Endothelial cell of umbilical vein (primary cell): ENCODE measurements around the gene TBC1D21. TPM values are rescaled to one million over a fixed set of nuclear protein-coding genes. Genes with fewer than 3 reads are reported as not detected.

Experiments used
- BruUV-seq: library from RNA; stranded (reverse); fragments of 400-500 nt; replicated peaks from 2 replicates; lab custom pipeline; 2021; lab: Mats Ljungman, UMichigan
- CTCF ChIA-PET: fragments of 300-600, 350-600 bp; sonication (Branson Sonifier 250); formaldehyde crosslinking; loops from one replicate; lab custom pipeline; 2021; ENCODE audit warnings: antibody characterized with exemption, inconsistent platforms; lab: Charles Lee
- POLR2A ChIA-PET: fragments of 300-600, 350-600 bp; sonication (Branson Sonifier 250); formaldehyde crosslinking; loops from one replicate; lab custom pipeline; 2021; ENCODE audit warnings: antibody characterized with exemption, inconsistent platforms; lab: Charles Lee
- DNase-seq: peaks from one replicate; pipeline ENCODE4 v3.0.0-alpha.2; 2011; ENCODE audit warnings: low read depth, low spot score
- FAIRE-seq: peaks from 2 replicates; lab custom pipeline; 2011; peaks lifted over from hg19 to GRCh38; lab: Jason Lieb, UNC
- H2AFZ ChIP-seq: 2 replicates; pipeline ENCODE4 v1.6.0; 2012; ENCODE audit warnings: low read depth, low read length, control low read depth, inconsistent platforms
- H3K27ac ChIP-seq: 2 replicates; pipeline ENCODE4 v1.5.1; 2011; ENCODE audit warnings: low read depth, mild to moderate bottlenecking, control low read depth, low read length, moderate library complexity; ENCODE audit not compliant: insufficient read depth
- H3K27me3 ChIP-seq, 2 experiments: 2 replicates each; pipeline versions ENCODE4 v1.6.0 to v1.6.1; 2011; ENCODE audit warnings: low read length in 2 of 2, mixed read lengths in 1 of 2; ENCODE audit not compliant: control insufficient read depth in 2 of 2, insufficient read depth in 2 of 2
- H3K36me3 ChIP-seq, 2 experiments: 2 replicates in 1 of 2; 3 replicates in 1 of 2; pipeline ENCODE4 v1.5.1; 2011; ENCODE audit warnings: low read length in 2 of 2, mild to moderate bottlenecking in 1 of 2, moderate library complexity in 1 of 2; ENCODE audit not compliant: control insufficient read depth in 2 of 2, insufficient read depth in 2 of 2; ENCODE audit errors: extremely low read depth in 1 of 2
- H3K4me1 ChIP-seq: 3 replicates; pipeline ENCODE4 v1.5.1; 2011; ENCODE audit warnings: mild to moderate bottlenecking, low read length; ENCODE audit not compliant: control insufficient read depth, insufficient read depth; ENCODE audit errors: extremely low read depth
- H3K4me2 ChIP-seq: 2 replicates; pipeline ENCODE4 v1.6.1; 2011; ENCODE audit warnings: low read length, control low read depth, mixed read lengths; ENCODE audit not compliant: insufficient read depth
- H3K4me3 ChIP-seq, 3 experiments: fragments of 200-600 bp in 1 of 3; sonication (generic), shearing (Covaris generic) in 1 of 3; replicated peaks in 1 of 3; 2 replicates each; pipeline ENCODE4 v1.5.1; 2011 to 2016; ENCODE audit warnings: control low read depth in 3 of 3, low read length in 3 of 3, mild to moderate bottlenecking in 2 of 3, inconsistent platforms in 1 of 3, low read depth in 1 of 3, moderate library complexity in 1 of 3; ENCODE audit not compliant: insufficient read depth in 1 of 3
- H3K79me2 ChIP-seq: 2 replicates; pipeline ENCODE4 v1.6.0; 2012; ENCODE audit warnings: low read length, inconsistent platforms; ENCODE audit not compliant: control insufficient read depth, insufficient read depth
- H3K9ac ChIP-seq: replicated peaks from 2 replicates; pipeline ENCODE3; 2011; ENCODE audit warnings: low read length, control low read depth; ENCODE audit not compliant: insufficient read depth; ENCODE audit errors: extremely low read depth
- H3K9me1 ChIP-seq: replicated peaks from 3 replicates; pipeline ENCODE4 v1.6.0; 2011; ENCODE audit warnings: mild to moderate bottlenecking, low read length; ENCODE audit not compliant: control insufficient read depth, insufficient read depth; ENCODE audit errors: extremely low read depth
- H3K9me3 ChIP-seq: replicated peaks from 2 replicates; pipeline ENCODE4 v1.5.1; 2012; ENCODE audit warnings: low read length, inconsistent platforms; ENCODE audit not compliant: control insufficient read depth, insufficient read depth
- H4K20me1 ChIP-seq: replicated peaks from 2 replicates; pipeline ENCODE3; 2011; ENCODE audit warnings: mild to moderate bottlenecking, low read length; ENCODE audit not compliant: control insufficient read depth, insufficient read depth; ENCODE audit errors: extremely low read depth
- CTCF ChIP-seq, 2 donors: IDR thresholded peaks; 1 replicate in 1 of 2; 2 replicates in 1 of 2; pipeline ENCODE4 v1.5.1; 2011; ENCODE audit warnings: low read length in 2 of 2, mild to moderate bottlenecking in 2 of 2, moderate library complexity in 2 of 2, control low read depth in 1 of 2, inconsistent platforms in 1 of 2, low read depth in 1 of 2; ENCODE audit not compliant: insufficient read depth in 1 of 2; ENCODE audit errors: extremely low read depth in 1 of 2
- EZH2 ChIP-seq: IDR thresholded peaks from 2 replicates; pipeline ENCODE4 v1.6.1; 2012; ENCODE audit warnings: borderline replicate concordance, low read depth, mild to moderate bottlenecking, moderate library complexity, low read length, inconsistent platforms; ENCODE audit not compliant: severe bottlenecking
- FOS ChIP-seq: IDR thresholded peaks from 2 replicates; pipeline ENCODE4 v1.6.1; 2011; ENCODE audit warnings: mild to moderate bottlenecking, low read length, moderate library complexity, borderline replicate concordance; ENCODE audit not compliant: insufficient read depth
- GATA2 ChIP-seq: IDR thresholded peaks from 2 replicates; pipeline ENCODE4 v1.7.0; 2011; ENCODE audit warnings: low read depth, mild to moderate bottlenecking, moderate library complexity, mixed read lengths, low read length; ENCODE audit not compliant: insufficient read length, insufficient read depth
- JUN ChIP-seq: IDR thresholded peaks from 2 replicates; pipeline ENCODE4 v1.6.1; 2011; ENCODE audit warnings: borderline replicate concordance, low read depth; ENCODE audit not compliant: insufficient read length, insufficient read depth
- MYC ChIP-seq: IDR thresholded peaks from one replicate; pipeline ENCODE4 v1.6.1; 2011; ENCODE audit warnings: mild to moderate bottlenecking, low read depth, low read length
- POLR2A ChIP-seq: IDR thresholded peaks from 2 replicates; pipeline ENCODE4 v1.6.1; 2012; ENCODE audit warnings: low read depth, mild to moderate bottlenecking, control low read depth, low read length
- POLR2AphosphoS5 ChIP-seq: IDR thresholded peaks from 2 replicates; pipeline ENCODE4 v1.6.1; 2012; ENCODE audit warnings: low read depth, mild to moderate bottlenecking, control low read depth, low read length, moderate library complexity; ENCODE audit not compliant: insufficient read depth
- dilution Hi-C: fragments of 300-500 bp; cut with MboI; formaldehyde crosslinking; loops from one replicate; pipeline ENCODE4 v1.15.0; 2019; ENCODE audit warnings: low sequenced_read_pairs; ENCODE audit not compliant: extremely low pct_ligation_motif_present
- intact Hi-C: fragments of 100-400 bp; cut with micrococcal nuclease; formaldehyde crosslinking; loops from one replicate; pipeline ENCODE4 v1.10.0; 2022
- polyA plus RNA-seq, 4 experiments: library from polyadenylated mRNA; depleted of rRNA in 3 of 4; stranded (reverse) in 3 of 4; unstranded in 1 of 4; fragments of >200 nt; gene quantifications; 2 replicates each; pipeline versions ENCODE4 v1.2.1 to v1.2.3, GENCODE V29; 2011 to 2012; ENCODE audit warnings: missing spikeins in 1 of 4
- total RNA-seq: library from RNA; stranded (reverse); gene quantifications from 2 replicates; pipeline ENCODE4 v1.2.3, GENCODE V29; 2021
- TF ChIP-seq, protein P1 (sequence below): IDR thresholded peaks from 2 replicates; pipeline ENCODE4 v1.6.1; 2011; ENCODE audit not compliant: insufficient read depth, insufficient read length

TBC1D21 gene
- total and polyA plus RNA-seq, 2 donors (not counting 3 experiments of a cell fraction or from before 2014, with no cell fraction given): not detected

DNA sequence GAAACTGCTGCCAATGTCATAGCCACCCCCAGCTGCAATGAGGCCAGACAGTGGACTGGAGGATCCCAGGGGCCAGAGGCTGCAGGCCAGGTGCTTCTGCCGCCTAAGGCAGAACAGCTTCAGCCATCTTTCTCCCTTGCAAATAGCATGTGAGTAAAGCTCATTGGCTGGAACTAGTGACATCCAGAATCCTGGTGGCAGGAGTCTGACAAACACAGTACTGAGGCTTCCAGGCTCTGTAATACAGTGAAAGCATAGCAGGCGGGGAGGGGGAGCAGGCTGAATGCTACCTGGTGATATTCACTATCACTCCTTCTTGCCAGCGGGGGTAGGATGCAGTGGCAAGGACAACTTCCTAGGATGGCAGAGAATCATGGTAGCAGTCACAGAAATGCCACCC lies 36.5 kb upstream of the TBC1D21 start:
- no peak for DNase-seq
- CTCF ChIA-PET: no interaction called here

More for the DNA sequence above, 36.5 kb upstream of the TBC1D21 start:
- Histone ChIP-seq H3K4me2 (no peak overlapping the region), H3K36me3 (no peaks in the 10 kb centered on the region), H2AFZ (no peak overlapping the region), H3K27ac (no peak overlapping the region), H3K4me1 (no peaks in the 10 kb centered on the region), H3K9me3 (no peaks in the 10 kb centered on the region), H3K9ac (no peak overlapping the region), H4K20me1 (no peaks in the 10 kb centered on the region), H3K79me2 (no peaks in the 10 kb centered on the region), H3K4me3 (no peak overlapping the region), H3K27me3 (peaks cover 0 to 7% of the 10 kb centered on the region in 2 experiments), H3K9me1 (no peaks in the 10 kb centered on the region)
- TF ChIP-seq GATA2: no peak
- no peak for TF ChIP-seq MYC
- no peak for TF ChIP-seq FOS
- TF ChIP-seq, protein P1, sequence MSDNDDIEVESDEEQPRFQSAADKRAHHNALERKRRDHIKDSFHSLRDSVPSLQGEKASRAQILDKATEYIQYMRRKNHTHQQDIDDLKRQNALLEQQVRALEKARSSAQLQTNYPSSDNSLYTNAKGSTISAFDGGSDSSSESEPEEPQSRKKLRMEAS: no peak
- no peak for TF ChIP-seq POLR2A
- no peak for TF ChIP-seq JUN
- TF ChIP-seq CTCF (IDR thresholded peaks at IDR 0.05; ENCODE audit: extremely low read depth in 1 of 2, insufficient read depth in 1 of 2, low read depth in 1 of 2, low read length in 2 of 2): no peak
- no peak for TF ChIP-seq POLR2AphosphoS5
- no peak for TF ChIP-seq EZH2
- POLR2A ChIA-PET: no interaction called here
- no TSS peak for BruUV-seq
- intact Hi-C loops: no loop called here
- FAIRE-seq: no peak
- dilution Hi-C loops: no loop called here
